A549 (cell line): ENCODE measurements around the gene DLG2. TPM values are rescaled to one million over a fixed set of nuclear protein-coding genes. Genes with fewer than 3 reads are reported as not detected.
A peak's percentile ranks its signal among the peaks of the same experiment; 100 is the strongest.

Experiments
- ATAC-seq, 2 experiments: fragments of 200-7000 bp in 1 of 2; fragments of >200 bp in 1 of 2; cut with Nextera tagmentation in 1 of 2; cut with Tn5 transposase in 1 of 2; 3 replicates each; pipeline versions ENCODE4 v1.8.0 to v1.9.1; 2018 to 2020; ENCODE audit warnings: mild to moderate bottlenecking in 1 of 2, moderate library complexity in 1 of 2
- CTCF ChIA-PET: fragments of 300-600 bp; sonication (Branson Sonifier 250); formaldehyde crosslinking; extraction: SDS; loops from one replicate; lab custom pipeline; 2021; ENCODE audit warnings: antibody characterized with exemption, inconsistent platforms; lab: Yijun Ruan, JAX
- POLR2A ChIA-PET: fragments of 350-600 bp; formaldehyde crosslinking; extraction: SDS; loops from one replicate; lab custom pipeline; 2021; ENCODE audit warnings: antibody characterized with exemption, inconsistent platforms; lab: Yijun Ruan, JAX
- DNase-seq, 2 experiments: peaks; one replicate each; pipeline versions ENCODE4 v3.0.0 to v3.0.0-alpha.2; 2011 to 2016; ENCODE audit warnings: low read depth in 1 of 2, low spot score in 1 of 2
- FAIRE-seq: peaks from 2 replicates; lab custom pipeline; 2011; peaks lifted over from hg19 to GRCh38; lab: Jason Lieb, UNC
- H3K27ac ChIP-seq, 2 experiments: fragments of >200 bp; sonication (Bioruptor Twin); formaldehyde crosslinking; 3 replicates each; pipeline ENCODE4 v1.5.1; 2016 to 2017
- H3K4me1 ChIP-seq: fragments of >200 bp; sonication (Bioruptor Twin); formaldehyde crosslinking; 3 replicates; pipeline ENCODE4 v1.6.1; 2016
- H3K4me2 ChIP-seq: fragments of >200 bp; sonication (Bioruptor Twin); formaldehyde crosslinking; 3 replicates; pipeline ENCODE4 v1.6.1; 2016
- H3K4me3 ChIP-seq: fragments of >200 bp; sonication (Bioruptor Twin); formaldehyde crosslinking; 3 replicates; pipeline ENCODE4 v1.5.1; 2016
- H3K9me3 ChIP-seq: fragments of >200 bp; sonication (Bioruptor Twin); formaldehyde crosslinking; 3 replicates; pipeline ENCODE4 v1.6.1; 2016
- ATOH8 ChIP-seq: fragments of 250-450 bp; sonication (Bioruptor Pico); IDR thresholded peaks from 2 replicates; pipeline ENCODE4 v1.5.0; 2020; ENCODE audit warnings: low read depth, mild to moderate bottlenecking, moderate library complexity
- CBX2 ChIP-seq: fragments of 200-600 bp; sonication (generic); IDR thresholded peaks from 2 replicates; pipeline ENCODE4 v1.6.1; 2016; ENCODE audit warnings: low read depth, mild to moderate bottlenecking, borderline replicate concordance
- CHD2 ChIP-seq: fragments of 150-350 bp; IDR thresholded peaks from 2 replicates; pipeline ENCODE4 v1.6.1; 2014; ENCODE audit warnings: low read length; ENCODE audit not compliant: partially characterized antibody
- HEYL ChIP-seq: fragments of 250-450 bp; sonication (Bioruptor Pico); IDR thresholded peaks from 2 replicates; pipeline ENCODE4 v1.8.0; 2021; ENCODE audit warnings: mild to moderate bottlenecking, moderate library complexity
- HOXA7 ChIP-seq: fragments of 250-450 bp; sonication (Bioruptor Pico); IDR thresholded peaks from 2 replicates; pipeline ENCODE4 v1.5.0; 2020; ENCODE audit warnings: mild to moderate bottlenecking, moderate library complexity
- MYC ChIP-seq: IDR thresholded peaks from 2 replicates; pipeline ENCODE4 v1.6.1; 2012; ENCODE audit warnings: mild to moderate bottlenecking, inconsistent platforms, low read length, improper control_type of control experiment, borderline replicate concordance
- NPAS2 ChIP-seq: fragments of 250-450 bp; sonication (Bioruptor Pico); IDR thresholded peaks from 2 replicates; pipeline ENCODE4 v1.8.0; 2022; ENCODE audit warnings: mild to moderate bottlenecking, moderate library complexity, borderline replicate concordance
- POLR2AphosphoS2 ChIP-seq: conservative IDR thresholded peaks from 2 replicates; pipeline ENCODE4 v1.6.1; 2012; ENCODE audit warnings: low read length, improper control_type of control experiment, inconsistent platforms
- RAD21 ChIP-seq, 2 experiments: fragments of >200 bp in 1 of 2; sonication (Bioruptor Twin) in 1 of 2; formaldehyde crosslinking in 1 of 2; IDR thresholded peaks in 1 of 2; conservative IDR thresholded peaks in 1 of 2; 2 replicates in 1 of 2; 3 replicates in 1 of 2; pipeline ENCODE4 v1.6.1; 2012 to 2018; ENCODE audit warnings: inconsistent platforms in 1 of 2
- REST ChIP-seq: fragments of 200-600 bp; sonication (generic); IDR thresholded peaks from 2 replicates; pipeline ENCODE4 v1.6.1; 2016; ENCODE audit warnings: antibody characterized with exemption, mild to moderate bottlenecking, moderate library complexity
- SMC3 ChIP-seq: fragments of >200 bp; sonication (Bioruptor Twin); formaldehyde crosslinking; IDR thresholded peaks from 3 replicates; pipeline ENCODE4 v1.6.1; 2018; ENCODE audit warnings: inconsistent platforms
- ZC3H11A ChIP-seq: fragments of 450-650 bp; IDR thresholded peaks from 2 replicates; pipeline ENCODE4 v1.6.1; 2014; ENCODE audit warnings: antibody characterized with exemption, mild to moderate bottlenecking
- ZFP36 ChIP-seq: fragments of 450-650 bp; IDR thresholded peaks from 2 replicates; pipeline ENCODE4 v1.6.1; 2014; ENCODE audit warnings: borderline replicate concordance; ENCODE audit not compliant: partially characterized antibody
- WGBS: methylation state at CpG from one replicate; pipeline ENCODE4 v1.1.6; 2017; ENCODE audit errors: missing lambda C conversion rate; 5-methylcytosine and 5-hydroxymethylcytosine counted together
- polyA plus RNA-seq, 4 experiments: library from polyadenylated mRNA; depleted of rRNA in 3 of 4; stranded (reverse); fragments of >200 nt; fragmentation: RNase III in 1 of 4; extraction: RNeasy Plus Mini Kit Qiagen cat#74134 plus additional on column Dnase treatment in 1 of 4; gene quantifications; 2 replicates in 3 of 4; 3 replicates in 1 of 4; pipeline ENCODE4 v1.2.3, GENCODE V29; 2011 to 2017
- TF ChIP-seq, protein P1 (sequence below): fragments of >200 bp; sonication (Bioruptor Twin); formaldehyde crosslinking; IDR thresholded peaks from 3 replicates; pipeline ENCODE4 v1.6.1; 2016

Gene DLG2
- polyA plus RNA-seq, 2 of the 4 experiments (the other 2 are of a cell fraction), result 0.26 to 0.79 TPM

DNA sequence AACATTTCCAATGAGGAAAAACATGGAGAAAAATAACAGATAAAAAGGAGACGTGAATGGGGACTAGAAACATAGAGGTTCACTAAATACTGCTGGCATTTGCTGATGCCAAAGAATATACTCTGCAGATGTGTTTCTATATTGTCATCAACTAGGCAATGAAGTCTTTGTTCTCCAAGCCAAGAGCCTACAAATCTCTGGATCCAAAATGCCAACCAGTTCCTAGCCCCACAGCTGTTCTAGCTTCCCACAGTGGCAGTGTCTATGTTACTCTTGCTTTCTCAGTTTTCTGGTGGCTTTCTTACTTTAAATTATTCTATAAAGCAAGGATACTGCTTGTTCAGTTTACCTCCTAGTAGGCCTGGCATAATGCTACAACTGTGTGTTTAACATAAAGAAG is 1363.1 kb downstream of the DLG2 start:
- Histone ChIP-seq H3K27ac (no peak overlapping the region), H3K4me2 (no peak overlapping the region), H3K4me3 (no peak overlapping the region), H3K9me3 (no peaks in the 10 kb centered on the region), H3K4me1 (no peaks in the 10 kb centered on the region)
- no peak for DNase-seq
- POLR2A ChIA-PET, result no interaction called here
- CTCF ChIA-PET, result interaction anchor here (1.0 kb wide), 1 partner anchor 164 kb away, joined by 3 read pairs; no protein-coding TSS in a partner anchor
- TF ChIP-seq REST, result no peak
- no peak for ATAC-seq
- no peak for FAIRE-seq
- WGBS, result 6% methylated on average over 1 of the region's 1 CpG

- DNase-seq, result no peak
- Histone ChIP-seq H3K27ac (no peak overlapping the region), H3K4me2 (no peak overlapping the region), H3K4me1 (no peaks in the 10 kb centered on the region), H3K9me3 (no peaks in the 10 kb centered on the region), H3K4me3 (no peak overlapping the region)
- TF ChIP-seq CBX2, result no peak
- no peak for TF ChIP-seq ATOH8 (CRISPR knock-in tag)
- TF ChIP-seq NPAS2 (CRISPR knock-in tag), result no peak
- TF ChIP-seq CHD2, result no peak
- TF ChIP-seq HEYL (CRISPR knock-in tag), result no peak
- 0 out of 5 replicates have a peak, but pooled peaks of 1 of the 2 experiments have one; percentile 7 for TF ChIP-seq RAD21 (conservative IDR thresholded peaks at IDR 0.05 in 1 of 2, IDR thresholded peaks at IDR 0.05 in 1 of 2)
- ATAC-seq, result no peak
- FAIRE-seq, result no peak
- ChIA-PET POLR2A (no interaction called here), CTCF (interaction anchor here (1.0 kb wide), 1 partner anchor 19 kb away, joined by 3 read pairs; no protein-coding TSS in a partner anchor)
Measured at GRCh38 chr11:84261707-84262106, 1365.4 kb downstream of the DLG2 start.

GRCh38 chr11:84260862-84261261 is 1366.3 kb downstream of the DLG2 start:
- POLR2A ChIA-PET, result no interaction called here
- no peak for FAIRE-seq
- CTCF ChIA-PET, result interaction anchor here (1.0 kb wide), 1 partner anchor 18 kb away, joined by 3 read pairs; no protein-coding TSS in a partner anchor
- H3K9me3 ChIP-seq, result no peaks in the 10 kb centered on the region
- H3K4me3 ChIP-seq, result no peak overlapping the region
- DNase-seq, result no peak
- TF ChIP-seq ZFP36 (no peak), SMC3 (no peak), POLR2AphosphoS2 (no peak), HOXA7 (CRISPR knock-in tag) (no peak), ZC3H11A (no peak), NPAS2 (CRISPR knock-in tag) (no peak), MYC (no peak)
- TF ChIP-seq, protein P1, sequence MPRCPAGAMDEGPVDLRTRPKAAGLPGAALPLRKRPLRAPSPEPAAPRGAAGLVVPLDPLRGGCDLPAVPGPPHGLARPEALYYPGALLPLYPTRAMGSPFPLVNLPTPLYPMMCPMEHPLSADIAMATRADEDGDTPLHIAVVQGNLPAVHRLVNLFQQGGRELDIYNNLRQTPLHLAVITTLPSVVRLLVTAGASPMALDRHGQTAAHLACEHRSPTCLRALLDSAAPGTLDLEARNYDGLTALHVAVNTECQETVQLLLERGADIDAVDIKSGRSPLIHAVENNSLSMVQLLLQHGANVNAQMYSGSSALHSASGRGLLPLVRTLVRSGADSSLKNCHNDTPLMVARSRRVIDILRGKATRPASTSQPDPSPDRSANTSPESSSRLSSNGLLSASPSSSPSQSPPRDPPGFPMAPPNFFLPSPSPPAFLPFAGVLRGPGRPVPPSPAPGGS, result no peak
- H3K4me1 ChIP-seq, result no peaks in the 10 kb centered on the region
- no peak overlapping the region for H3K4me2 ChIP-seq
- 0% methylated on average over 1 of the region's 1 CpG for WGBS
- no peak for ATAC-seq
- no peak overlapping the region for H3K27ac ChIP-seq
